HepG2 (cell line): ENCODE measurements around the gene MFSD11. TPM values are rescaled to one million over a fixed set of nuclear protein-coding genes. Genes with fewer than 3 reads are reported as not detected.
A peak's percentile ranks its signal among the peaks of the same experiment; 100 is the strongest.

ENCODE experiments used
- CC2D1A ChIP-seq: sonication (generic); formaldehyde crosslinking; IDR thresholded peaks from 2 replicates; pipeline ENCODE4 v1.8.1; 2023; ENCODE audit warnings: mild to moderate bottlenecking, missing genetic modification reagents
- ESRRA ChIP-seq: sonication (generic); formaldehyde crosslinking; IDR thresholded peaks from 2 replicates; pipeline ENCODE4 v1.5.1; 2020; ENCODE audit warnings: mild to moderate bottlenecking, low read depth, missing genetic modification reagents
- FOXO4 ChIP-seq: sonication (generic); formaldehyde crosslinking; conservative IDR thresholded peaks from 2 replicates; pipeline ENCODE4 v1.8.1; 2023; ENCODE audit warnings: missing genetic modification reagents
- HES4 ChIP-seq: sonication (generic); formaldehyde crosslinking; IDR thresholded peaks from 2 replicates; pipeline ENCODE4 v1.9.0; 2021; ENCODE audit warnings: mild to moderate bottlenecking, missing genetic modification reagents, borderline replicate concordance
- KAT7 ChIP-seq: IDR thresholded peaks from 2 replicates; pipeline ENCODE4 v1.6.1; 2018; ENCODE audit warnings: borderline replicate concordance, missing compliant biosample characterization
- KDM3A ChIP-seq: IDR thresholded peaks from 2 replicates; pipeline ENCODE4 v1.6.1; 2018; ENCODE audit warnings: low read depth, missing compliant biosample characterization
- KDM6A ChIP-seq: IDR thresholded peaks from 2 replicates; pipeline ENCODE4 v1.6.1; 2016; ENCODE audit warnings: low read depth
- KLF11 ChIP-seq: IDR thresholded peaks from 2 replicates; pipeline ENCODE4 v1.6.1; 2016; ENCODE audit warnings: missing compliant biosample characterization
- MEIS2 ChIP-seq: sonication (generic); formaldehyde crosslinking; IDR thresholded peaks from 2 replicates; pipeline ENCODE4 v1.9.0; 2021; ENCODE audit warnings: mild to moderate bottlenecking, missing genetic modification reagents
- NFE2L1 ChIP-seq: sonication (generic); formaldehyde crosslinking; IDR thresholded peaks from 2 replicates; pipeline ENCODE4 v1.4.0; 2020; ENCODE audit warnings: missing genetic modification reagents, mild to moderate bottlenecking, borderline replicate concordance
- PPARG ChIP-seq: conservative IDR thresholded peaks from 2 replicates; pipeline ENCODE4 v1.6.1; 2016; ENCODE audit warnings: missing biosample characterization, missing genetic modification reagents
- RCOR2 ChIP-seq: IDR thresholded peaks from 2 replicates; pipeline ENCODE4 v1.6.1; 2016; ENCODE audit warnings: missing biosample characterization, missing genetic modification reagents
- SP140L ChIP-seq: sonication (generic); formaldehyde crosslinking; IDR thresholded peaks from 2 replicates; pipeline ENCODE4 v1.4.0; 2020; ENCODE audit warnings: missing genetic modification reagents, borderline replicate concordance
- SRF ChIP-seq: IDR thresholded peaks from 2 replicates; pipeline ENCODE4 v1.6.1; 2011; ENCODE audit warnings: mild to moderate bottlenecking, low read depth, low read length, moderate library complexity
- SRSF9 ChIP-seq: fragments of 200-400 bp; formaldehyde crosslinking; IDR thresholded peaks from 2 replicates; pipeline ENCODE4 v1.6.1; 2018; ENCODE audit warnings: borderline replicate concordance, mild to moderate bottlenecking, low read depth, low read length; ENCODE audit not compliant: insufficient read depth, poor library complexity, severe bottlenecking
- SSRP1 ChIP-seq: IDR thresholded peaks from 2 replicates; pipeline ENCODE4 v1.6.1; 2016; ENCODE audit warnings: control low read depth
- SUZ12 ChIP-seq: fragments of 150-350 bp; IDR thresholded peaks from 2 replicates; pipeline ENCODE4 v1.6.1; 2014; ENCODE audit warnings: low read depth, low read length
- SYNCRIP ChIP-seq: fragments of 200-400 bp; formaldehyde crosslinking; IDR thresholded peaks from 2 replicates; pipeline ENCODE4 v1.6.1; 2018; ENCODE audit warnings: mild to moderate bottlenecking, low read depth, low read length; ENCODE audit not compliant: insufficient read depth
- YEATS2 ChIP-seq: sonication (generic); formaldehyde crosslinking; IDR thresholded peaks from 2 replicates; pipeline ENCODE4 v1.4.0; 2020; ENCODE audit warnings: missing genetic modification reagents, borderline replicate concordance
- ZFP41 ChIP-seq: sonication (generic); formaldehyde crosslinking; IDR thresholded peaks from 2 replicates; pipeline ENCODE4 v1.4.0; 2020; ENCODE audit warnings: mild to moderate bottlenecking, missing genetic modification reagents, borderline replicate concordance
- ZMYM4 ChIP-seq: sonication (generic); formaldehyde crosslinking; IDR thresholded peaks from 2 replicates; pipeline ENCODE4 v1.8.1; 2023; ENCODE audit warnings: mild to moderate bottlenecking, missing genetic modification reagents
- ZNF546 ChIP-seq: sonication (generic); formaldehyde crosslinking; conservative IDR thresholded peaks from 2 replicates; pipeline ENCODE4 v1.8.1; 2023; ENCODE audit warnings: mild to moderate bottlenecking, missing genetic modification reagents
- ZNF547 ChIP-seq: sonication (generic); formaldehyde crosslinking; IDR thresholded peaks from 2 replicates; pipeline ENCODE4 v1.5.1; 2020; ENCODE audit warnings: mild to moderate bottlenecking, missing genetic modification reagents
- ZNF564 ChIP-seq: sonication (generic); formaldehyde crosslinking; IDR thresholded peaks from 2 replicates; pipeline ENCODE4 v1.8.1; 2023; ENCODE audit warnings: mild to moderate bottlenecking, missing genetic modification reagents
- ZNF703 ChIP-seq: sonication (generic); formaldehyde crosslinking; IDR thresholded peaks from 2 replicates; pipeline ENCODE4 v1.5.1; 2020; ENCODE audit warnings: missing genetic modification reagents, mild to moderate bottlenecking, moderate library complexity, borderline replicate concordance
- ZNF747 ChIP-seq: sonication (generic); formaldehyde crosslinking; IDR thresholded peaks from 2 replicates; pipeline ENCODE4 v1.8.1; 2023; ENCODE audit warnings: missing genetic modification reagents, mild to moderate bottlenecking, borderline replicate concordance
- ZNF790 ChIP-seq: sonication (generic); formaldehyde crosslinking; IDR thresholded peaks from 2 replicates; pipeline ENCODE4 v1.8.0; 2022; ENCODE audit warnings: missing genetic modification reagents, mild to moderate bottlenecking, borderline replicate concordance
- ZSCAN30 ChIP-seq: sonication (generic); formaldehyde crosslinking; IDR thresholded peaks from 2 replicates; pipeline ENCODE4 v1.5.0; 2020; ENCODE audit warnings: mild to moderate bottlenecking, missing genetic modification reagents
- polyA plus RNA-seq, 8 experiments: library from polyadenylated mRNA; depleted of rRNA in 3 of 8; stranded (reverse) in 7 of 8; unstranded in 1 of 8; fragments of >200 nt; fragmentation: Illumina TruSeq in 4 of 8; extraction: Trizol in 4 of 8; gene quantifications; 2 replicates each; pipeline versions ENCODE4 v1.2.1 to v1.2.3, GENCODE V29; 2011 to 2016; ENCODE audit warnings: low read depth in 4 of 8, missing spikeins in 1 of 8, mixed read lengths in 1 of 8; ENCODE audit not compliant: insufficient read depth in 1 of 8
- total RNA-seq, 5 experiments: library from RNA; depleted of rRNA; stranded (reverse); fragments of >200 nt; fragmentation: Illumina TruSeq; extraction: Trizol; gene quantifications; 2 replicates each; pipeline ENCODE4 v1.2.3, GENCODE V29; 2016; ENCODE audit warnings: low read depth in 1 of 5
- TF ChIP-seq, protein P1 (sequence below): IDR thresholded peaks from 2 replicates; pipeline ENCODE4 v1.6.1; 2016; ENCODE audit warnings: low read depth, borderline replicate concordance

MFSD11 gene
- total and polyA plus RNA-seq, 2 of the 13 experiments (the other 11 are each of a cell fraction or from before 2014, with no cell fraction given), result 26.1 to 36.3 TPM

DNA sequence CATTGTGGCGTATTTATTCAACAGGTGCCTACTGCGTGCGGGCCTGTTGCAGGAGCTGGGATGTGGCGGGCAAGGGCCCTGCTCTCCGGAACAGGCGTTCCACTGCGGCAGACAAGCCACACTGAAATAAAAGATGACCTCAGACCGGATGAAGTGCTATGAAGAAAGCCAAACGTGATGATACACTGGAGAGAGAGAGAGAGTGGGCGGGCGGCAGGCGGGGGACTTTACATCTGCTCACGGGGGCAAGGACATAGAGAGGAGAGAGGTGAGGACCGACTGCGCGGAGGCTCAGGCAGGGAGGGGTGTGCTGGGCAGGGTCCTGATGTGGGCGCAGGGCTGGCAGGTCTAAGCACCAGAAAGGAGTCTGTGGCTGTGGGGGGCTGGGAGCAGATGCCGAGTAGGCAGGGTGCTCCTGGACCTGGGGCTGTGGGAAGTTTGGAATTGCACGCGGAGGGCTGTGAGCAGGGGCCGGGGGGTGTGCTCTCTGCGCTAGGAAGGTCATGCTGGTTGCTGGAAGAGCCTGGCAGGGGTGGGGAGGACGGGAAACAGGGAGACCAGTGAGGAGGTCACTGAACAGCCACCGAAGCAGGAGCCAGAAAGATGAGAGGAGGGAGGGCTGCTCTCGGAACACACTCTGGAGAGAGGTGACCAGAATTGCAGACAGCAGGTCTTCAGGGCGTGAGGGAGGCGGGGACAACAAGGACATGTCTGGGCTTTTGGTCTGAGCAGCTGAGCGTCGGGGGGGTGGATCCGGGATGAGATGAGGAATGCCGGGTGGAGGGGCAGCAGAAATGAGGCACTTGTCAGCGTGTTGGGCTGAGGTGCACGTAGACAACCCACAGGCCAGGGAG is 37.1 kb upstream of the MFSD11 start (continued):
- TF ChIP-seq KDM6A (CRISPR knock-in tag) (0 out of 2 replicates have a peak, but pooled peaks have one; percentile 37), HES4 (CRISPR knock-in tag) (no peak), KLF11 (CRISPR knock-in tag) (no peak; the same call in 1 of the 2 replicates), ZMYM4 (CRISPR knock-in tag) (no peak), KDM3A (no peak), NFE2L1 (CRISPR knock-in tag) (peak; percentile 58; the same call in 1 of the 2 replicates), ZNF564 (CRISPR knock-in tag) (peak; percentile 57; the same call in 1 of the 2 replicates), FOXO4 (no peak), ZNF790 (CRISPR knock-in tag) (no peak; the same call in 1 of the 2 replicates), ZNF703 (CRISPR knock-in tag) (no peak), ZSCAN30 (no peak), MEIS2 (CRISPR knock-in tag) (0 out of 2 replicates have a peak, but pooled peaks have one; percentile 30), YEATS2 (CRISPR knock-in tag) (no peak), RCOR2 (CRISPR knock-in tag) (no peak; the same call in 1 of the 2 replicates), CC2D1A (CRISPR knock-in tag) (no peak), ZNF747 (CRISPR knock-in tag) (peak; percentile 45; the same call in 1 of the 2 replicates), KAT7 (CRISPR knock-in tag) (no peak), SSRP1 (CRISPR knock-in tag) (no peak), ZNF546 (CRISPR knock-in tag) (no peak), ZNF547 (peak; percentile 50; the same call in 1 of the 2 replicates), SRF (no peak), SYNCRIP (no peak), SRSF9 (no peak), ESRRA (peak; percentile 95), SP140L (no peak), SUZ12 (no peak), PPARG (CRISPR knock-in tag) (no peak), ZFP41 (CRISPR knock-in tag) (peak; percentile 24; the same call in 1 of the 2 replicates)
- TF ChIP-seq, protein P1, sequence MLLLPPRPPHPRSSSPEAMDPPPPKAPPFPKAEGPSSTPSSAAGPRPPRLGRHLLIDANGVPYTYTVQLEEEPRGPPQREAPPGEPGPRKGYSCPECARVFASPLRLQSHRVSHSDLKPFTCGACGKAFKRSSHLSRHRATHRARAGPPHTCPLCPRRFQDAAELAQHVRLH, result peak; percentile 36; the same call in 1 of the 2 replicates
